Testis (tissue), 2 donors: ENCODE data around the gene CCM2.

Experiments
- POLR2A ChIP-seq: fragments of 450-650 bp; IDR thresholded peaks from one replicate; pipeline ENCODE4 v1.6.1; 2017; ENCODE audit warnings: antibody characterized with exemption, mild to moderate bottlenecking, moderate library complexity
- TF ChIP-seq, protein P1 (sequence below), 3 experiments: fragments of 450-650 bp in 2 of 3; fragments of 200-600 bp in 1 of 3; sonication (generic) in 1 of 3; IDR thresholded peaks; one replicate each; pipeline ENCODE4 v1.5.1; 2016 to 2019; ENCODE audit warnings: antibody characterized with exemption in 3 of 3, mild to moderate bottlenecking in 2 of 3, moderate library complexity in 1 of 3

DNA sequence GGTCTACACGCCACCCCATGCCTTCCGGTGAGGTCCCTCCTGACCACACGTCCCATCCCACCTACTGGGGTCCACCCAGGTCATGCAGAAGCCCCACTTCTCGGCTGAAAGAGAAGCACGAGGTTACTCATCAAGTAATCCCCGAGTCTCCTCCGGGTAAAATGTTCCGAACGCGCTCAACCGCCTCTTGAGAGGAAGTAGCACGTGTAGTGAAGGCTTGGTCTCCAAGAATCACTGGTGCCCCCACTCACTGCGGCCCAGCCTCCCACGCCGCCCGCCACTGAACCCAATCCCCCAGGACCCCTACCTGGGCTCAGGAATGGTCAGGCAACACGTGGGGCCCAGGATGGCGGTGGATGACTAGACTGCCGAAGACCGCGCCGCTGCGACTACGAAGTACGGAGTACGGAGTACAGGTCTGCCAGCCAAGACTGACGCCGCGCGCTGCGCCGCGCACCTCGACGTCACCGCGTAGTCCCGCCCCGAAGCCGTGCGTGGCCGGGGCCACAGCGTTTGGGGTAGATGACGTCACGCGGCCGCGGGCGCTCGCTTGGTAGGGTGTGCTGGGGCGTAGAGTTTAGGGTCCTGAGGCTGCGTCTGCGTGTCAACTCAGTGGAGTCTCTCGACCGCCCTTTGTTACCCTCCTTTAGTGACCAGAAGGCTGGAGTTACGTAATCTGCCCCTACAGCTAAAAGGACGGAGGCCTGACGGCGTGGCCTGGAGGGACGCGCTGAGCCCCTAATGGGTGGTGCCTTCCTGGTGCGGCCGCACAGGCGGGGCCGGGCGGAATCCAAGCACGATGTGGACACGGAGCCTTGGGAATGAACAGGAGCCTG lies 13.6 kb upstream of the CCM2 start:
- TF ChIP-seq, protein P1, sequence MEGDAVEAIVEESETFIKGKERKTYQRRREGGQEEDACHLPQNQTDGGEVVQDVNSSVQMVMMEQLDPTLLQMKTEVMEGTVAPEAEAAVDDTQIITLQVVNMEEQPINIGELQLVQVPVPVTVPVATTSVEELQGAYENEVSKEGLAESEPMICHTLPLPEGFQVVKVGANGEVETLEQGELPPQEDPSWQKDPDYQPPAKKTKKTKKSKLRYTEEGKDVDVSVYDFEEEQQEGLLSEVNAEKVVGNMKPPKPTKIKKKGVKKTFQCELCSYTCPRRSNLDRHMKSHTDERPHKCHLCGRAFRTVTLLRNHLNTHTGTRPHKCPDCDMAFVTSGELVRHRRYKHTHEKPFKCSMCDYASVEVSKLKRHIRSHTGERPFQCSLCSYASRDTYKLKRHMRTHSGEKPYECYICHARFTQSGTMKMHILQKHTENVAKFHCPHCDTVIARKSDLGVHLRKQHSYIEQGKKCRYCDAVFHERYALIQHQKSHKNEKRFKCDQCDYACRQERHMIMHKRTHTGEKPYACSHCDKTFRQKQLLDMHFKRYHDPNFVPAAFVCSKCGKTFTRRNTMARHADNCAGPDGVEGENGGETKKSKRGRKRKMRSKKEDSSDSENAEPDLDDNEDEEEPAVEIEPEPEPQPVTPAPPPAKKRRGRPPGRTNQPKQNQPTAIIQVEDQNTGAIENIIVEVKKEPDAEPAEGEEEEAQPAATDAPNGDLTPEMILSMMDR (IDR thresholded peaks at IDR 0.05) = no peak
- TF ChIP-seq POLR2A = peak; percentile 81
